ENCODE measurements around the gene EPB41L2.

DNA sequence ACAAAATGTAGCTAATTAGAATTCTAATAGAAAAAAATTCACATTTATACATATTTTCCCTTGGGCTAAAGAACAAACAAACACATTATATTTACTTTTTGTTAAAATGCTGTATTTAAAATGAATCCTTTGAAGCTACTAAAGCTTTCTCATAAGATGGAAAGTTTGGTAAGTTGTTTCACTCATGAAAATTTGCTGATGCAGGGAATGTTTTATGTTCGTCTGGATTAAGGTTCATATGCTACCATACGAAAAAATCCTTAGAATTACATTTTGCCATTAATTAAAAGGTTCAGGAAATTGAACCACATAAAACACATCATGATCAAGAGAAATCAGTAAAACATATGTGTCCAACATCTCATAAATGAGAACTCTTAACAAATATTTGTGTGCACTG is 173.6 kb downstream of the EPB41L2 start:
- TF ChIP-seq, protein P1, sequence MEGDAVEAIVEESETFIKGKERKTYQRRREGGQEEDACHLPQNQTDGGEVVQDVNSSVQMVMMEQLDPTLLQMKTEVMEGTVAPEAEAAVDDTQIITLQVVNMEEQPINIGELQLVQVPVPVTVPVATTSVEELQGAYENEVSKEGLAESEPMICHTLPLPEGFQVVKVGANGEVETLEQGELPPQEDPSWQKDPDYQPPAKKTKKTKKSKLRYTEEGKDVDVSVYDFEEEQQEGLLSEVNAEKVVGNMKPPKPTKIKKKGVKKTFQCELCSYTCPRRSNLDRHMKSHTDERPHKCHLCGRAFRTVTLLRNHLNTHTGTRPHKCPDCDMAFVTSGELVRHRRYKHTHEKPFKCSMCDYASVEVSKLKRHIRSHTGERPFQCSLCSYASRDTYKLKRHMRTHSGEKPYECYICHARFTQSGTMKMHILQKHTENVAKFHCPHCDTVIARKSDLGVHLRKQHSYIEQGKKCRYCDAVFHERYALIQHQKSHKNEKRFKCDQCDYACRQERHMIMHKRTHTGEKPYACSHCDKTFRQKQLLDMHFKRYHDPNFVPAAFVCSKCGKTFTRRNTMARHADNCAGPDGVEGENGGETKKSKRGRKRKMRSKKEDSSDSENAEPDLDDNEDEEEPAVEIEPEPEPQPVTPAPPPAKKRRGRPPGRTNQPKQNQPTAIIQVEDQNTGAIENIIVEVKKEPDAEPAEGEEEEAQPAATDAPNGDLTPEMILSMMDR (IDR thresholded peaks at IDR 0.05) = no peak
- no peak for TF ChIP-seq EP300 (IDR thresholded peaks at IDR 0.05; ENCODE audit: low read depth)
